Measurements from ENCODE around the gene GLIS2. TPM values are rescaled to one million over a fixed set of nuclear protein-coding genes. Genes with fewer than 3 reads are reported as not detected.
"Not testable (repeated sequence)": the region's sequence is repeated elsewhere in the genome, so short reads cannot be mapped to it uniquely, and the experiment has no call there.

The GLIS2 gene
- total RNA-seq, 1 donor from 2014 or later: 1.2 TPM

DNA sequence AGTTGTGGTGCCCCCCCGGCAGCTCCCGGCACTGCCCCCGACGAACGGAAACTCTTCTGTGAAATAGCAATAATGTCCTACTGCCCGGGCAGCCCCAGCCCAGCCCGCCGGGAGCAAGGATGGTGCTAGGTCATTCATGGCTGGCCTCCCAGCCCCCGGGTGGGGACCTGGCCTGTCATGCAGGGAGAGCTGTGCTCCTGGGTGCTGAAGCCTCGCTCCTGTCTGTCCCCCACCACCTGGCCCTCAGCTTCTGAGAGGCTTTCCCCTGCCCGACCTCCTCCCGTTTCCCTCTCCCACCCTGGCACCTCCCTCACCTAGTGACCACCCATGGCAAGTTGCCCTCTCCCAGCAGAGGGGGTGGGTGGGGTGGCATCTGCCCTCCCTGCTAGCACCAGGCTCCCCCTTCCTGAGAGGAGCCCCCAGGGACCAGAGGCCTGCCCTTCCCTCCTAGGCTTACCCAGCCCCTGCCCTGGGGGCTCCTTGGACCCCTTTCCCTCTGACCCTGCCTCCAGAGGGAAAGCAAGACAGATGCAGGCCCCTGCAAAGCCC lies 21.7 kb downstream of the GLIS2 start:
- no peak for DNase-seq

DNA sequence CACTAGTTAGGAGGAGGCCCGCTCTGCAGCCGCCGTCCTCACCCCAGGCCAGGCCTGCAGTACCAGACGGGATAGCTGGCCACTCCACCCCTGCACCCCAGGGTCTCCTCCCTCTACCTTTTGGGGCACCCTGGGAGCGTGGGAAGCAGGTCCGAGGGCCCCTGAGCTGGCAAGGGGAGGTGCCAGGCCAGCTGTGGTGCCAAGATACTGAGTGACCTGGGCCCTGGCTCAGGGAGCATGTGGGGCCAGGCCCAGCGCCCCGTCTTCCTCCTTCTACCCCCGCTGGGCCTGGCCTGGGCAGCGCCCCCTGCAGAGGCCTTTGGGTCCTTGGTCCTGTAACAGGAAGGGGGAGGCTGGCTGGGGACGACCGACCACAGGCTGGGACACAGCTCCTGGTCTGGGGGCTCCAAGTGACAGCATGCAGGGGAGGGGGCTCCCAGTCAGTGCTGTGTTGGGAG lies 22.3 kb downstream of the GLIS2 start:
- no peak for DNase-seq

DNA sequence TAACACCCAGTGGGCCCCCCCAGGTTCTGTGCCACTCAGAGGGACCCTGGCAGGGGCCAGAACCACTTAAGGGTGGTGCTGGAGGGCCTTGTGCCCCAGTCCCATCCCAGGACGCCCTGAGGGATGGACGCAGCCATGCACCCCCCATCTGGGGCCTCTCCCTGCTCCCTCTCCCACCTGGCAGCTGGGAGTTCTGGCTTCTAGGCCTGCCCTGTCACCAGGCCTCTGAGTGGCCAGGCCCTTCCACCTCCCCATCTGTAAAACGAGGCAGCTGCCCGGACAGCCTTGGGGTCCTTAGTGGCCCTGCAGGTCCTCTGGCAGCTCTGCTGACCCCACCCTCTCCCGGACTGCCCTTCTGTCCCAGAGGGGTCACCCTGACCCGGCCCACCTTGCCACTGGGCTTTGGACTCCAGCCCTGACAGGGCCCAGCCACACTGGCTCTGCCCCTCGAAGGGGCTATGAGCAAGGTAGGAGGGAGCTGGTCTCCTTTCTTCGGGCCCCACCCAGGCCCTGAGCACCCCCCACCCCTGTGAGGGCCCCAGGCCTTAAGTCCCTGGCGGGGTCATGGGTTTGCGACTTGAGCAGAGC lies 22.9 kb downstream of the GLIS2 start:
- DNase-seq: no peak

DNA sequence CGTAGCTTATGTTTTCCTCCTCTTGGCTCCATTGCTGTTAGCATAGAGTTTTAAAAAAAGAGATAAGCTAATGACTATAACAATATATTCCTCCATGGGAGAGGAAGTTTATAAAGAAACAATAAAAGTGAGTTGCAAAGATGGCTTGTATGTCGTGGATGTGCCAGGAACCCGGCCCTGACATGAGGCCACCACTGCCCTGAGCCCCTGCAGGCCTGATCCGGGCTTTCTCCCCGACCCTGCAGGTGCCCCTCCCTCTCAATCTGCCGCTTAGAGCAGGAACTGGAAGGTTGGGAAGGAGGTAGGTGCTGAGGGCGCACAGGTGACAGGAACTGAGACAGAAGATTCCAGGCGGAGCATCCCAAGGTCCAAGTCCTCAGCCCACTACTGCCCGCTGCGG lies 23.6 kb downstream of the GLIS2 start:
- DNase-seq: no peak

DNA sequence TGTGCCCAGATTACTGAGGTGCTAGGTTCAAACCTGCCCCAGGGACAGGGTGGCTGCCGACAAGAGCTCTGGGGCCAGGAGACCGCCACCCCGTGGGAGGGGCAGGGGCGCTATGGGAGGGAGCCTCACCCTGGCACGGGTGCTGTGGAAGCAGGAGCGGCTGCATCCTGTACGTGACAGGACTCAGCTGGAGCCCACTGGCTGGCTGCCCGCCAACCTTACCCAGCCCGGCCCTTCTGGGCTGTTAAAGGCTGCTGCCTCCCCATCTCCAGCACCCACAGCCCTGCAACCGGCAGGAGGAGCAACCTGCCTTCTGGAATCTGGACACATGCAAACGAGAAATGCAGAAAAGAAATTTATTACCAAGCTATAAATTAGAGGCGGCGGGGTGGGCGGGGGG lies 24.0 kb downstream of the GLIS2 start:
- DNase-seq: peak; percentile 73

DNA sequence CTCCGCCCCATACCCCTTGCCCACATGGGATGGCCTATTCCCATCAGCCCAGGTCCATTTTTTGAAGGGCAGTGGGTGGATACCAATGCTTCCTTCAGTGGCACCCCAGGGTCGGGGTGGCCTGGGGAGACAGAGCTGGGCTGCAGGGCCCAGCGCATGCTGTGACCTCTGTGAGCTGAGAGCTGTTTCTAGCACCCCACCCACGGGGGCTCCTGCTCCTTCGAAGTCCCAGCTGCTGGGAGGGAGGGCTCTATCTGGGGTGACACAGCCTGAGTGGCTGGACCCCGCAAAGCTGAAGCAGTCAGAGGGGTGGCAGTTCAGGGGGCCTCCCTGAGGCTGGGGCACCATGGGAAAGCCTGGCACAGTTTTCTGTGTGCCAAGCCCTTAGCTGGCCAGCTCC lies 24.6 kb downstream of the GLIS2 start:
- no peak for DNase-seq

DNA sequence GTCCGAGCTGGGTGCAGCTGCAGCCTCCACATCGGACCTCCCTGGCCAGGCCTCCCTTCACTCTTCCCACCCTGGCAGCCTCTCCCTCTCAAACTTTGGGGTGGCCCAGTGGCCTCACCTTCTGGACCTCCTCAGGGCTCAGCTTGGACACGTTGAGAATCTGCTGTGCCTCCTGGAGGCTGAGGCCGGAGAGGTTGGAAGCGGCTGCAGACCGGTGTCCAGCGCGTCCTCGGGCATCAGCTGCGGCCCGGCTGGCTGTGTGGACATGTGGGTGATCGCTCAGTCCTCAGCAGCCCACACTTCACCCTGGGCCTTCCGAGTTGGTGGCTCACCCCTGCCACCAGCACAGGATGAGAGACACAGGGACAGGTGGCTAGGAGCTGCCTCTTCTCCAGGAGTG lies 25.4 kb downstream of the GLIS2 start:
- DNase-seq: no peak

DNA sequence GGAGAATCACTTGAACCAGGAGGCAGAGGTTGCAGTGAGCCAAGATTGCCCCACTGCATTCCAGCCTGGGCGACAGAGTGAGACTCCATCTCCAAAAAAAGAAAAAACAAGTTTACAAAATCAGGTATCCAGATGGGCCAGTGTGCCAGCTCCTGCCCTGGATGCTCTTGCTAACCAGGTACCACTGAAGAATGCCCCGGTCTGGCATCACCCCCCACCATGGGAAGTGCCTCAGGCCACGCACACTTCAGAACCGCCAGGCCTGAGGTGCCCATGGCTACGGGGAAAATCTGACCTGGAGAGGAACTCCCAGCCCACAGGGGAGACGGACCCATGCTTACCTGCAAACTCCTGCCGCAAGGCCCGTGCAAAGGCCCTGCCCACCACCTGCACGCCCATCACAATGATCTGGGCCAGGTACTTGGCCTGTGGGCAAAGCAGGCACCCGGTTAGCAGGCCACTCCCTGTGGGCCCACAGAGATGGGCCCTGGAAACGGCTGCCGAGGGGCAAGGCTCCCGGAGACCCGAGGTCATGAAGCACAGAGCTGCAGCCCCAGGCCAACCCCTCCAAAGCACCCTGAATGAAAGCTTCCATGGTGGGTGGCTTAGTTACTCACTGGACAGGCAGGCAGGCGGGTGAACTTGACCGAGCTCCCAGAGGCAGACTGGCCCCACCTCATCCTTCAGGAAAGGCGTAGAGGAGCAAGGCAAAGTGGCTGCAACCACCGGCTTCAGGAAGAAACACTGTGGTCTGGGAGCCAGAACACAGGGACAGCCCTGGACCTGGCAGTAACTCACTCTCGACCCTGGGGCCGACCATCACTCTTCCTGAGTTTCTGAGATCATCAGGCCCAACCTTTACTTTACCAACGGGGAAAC lies 27.2 kb downstream of the GLIS2 start:
- no peak for DNase-seq

DNA sequence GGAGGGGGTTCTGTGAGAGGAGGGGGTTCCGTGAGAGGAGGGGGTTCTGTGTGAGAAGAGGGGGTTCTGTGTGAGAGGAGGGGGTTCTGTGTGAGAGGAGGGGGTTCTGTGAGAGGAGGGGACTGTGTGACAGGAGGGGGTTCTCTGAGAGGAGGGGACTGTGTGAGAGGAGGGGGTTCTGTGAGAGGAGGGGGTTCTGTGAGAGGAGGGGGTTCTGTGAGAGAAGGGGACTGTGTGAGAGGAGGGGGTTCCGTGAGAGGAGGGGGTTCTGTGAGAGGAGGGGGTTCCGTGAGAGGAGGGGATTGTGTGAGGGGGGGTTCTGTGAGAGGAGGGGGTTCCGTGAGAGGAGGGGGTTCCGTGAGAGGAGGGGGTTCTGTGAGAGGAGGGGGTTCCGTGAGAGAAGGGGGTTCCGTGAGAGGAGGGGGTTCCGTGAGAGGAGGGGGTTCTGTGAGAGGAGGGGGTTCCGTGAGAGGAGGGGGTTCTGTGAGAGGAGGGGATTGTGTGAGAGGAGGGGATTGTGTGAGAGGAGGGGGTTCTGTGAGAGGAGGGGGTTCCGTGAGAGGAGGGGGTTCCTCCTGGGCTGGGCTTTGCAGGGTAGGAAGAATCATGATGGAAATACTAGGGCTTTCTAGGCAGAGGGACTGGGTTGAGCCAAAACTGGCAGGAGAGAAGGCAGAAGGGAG lies 28.6 kb downstream of the GLIS2 start:
- DNase-seq: not testable (repeated sequence)

DNA sequence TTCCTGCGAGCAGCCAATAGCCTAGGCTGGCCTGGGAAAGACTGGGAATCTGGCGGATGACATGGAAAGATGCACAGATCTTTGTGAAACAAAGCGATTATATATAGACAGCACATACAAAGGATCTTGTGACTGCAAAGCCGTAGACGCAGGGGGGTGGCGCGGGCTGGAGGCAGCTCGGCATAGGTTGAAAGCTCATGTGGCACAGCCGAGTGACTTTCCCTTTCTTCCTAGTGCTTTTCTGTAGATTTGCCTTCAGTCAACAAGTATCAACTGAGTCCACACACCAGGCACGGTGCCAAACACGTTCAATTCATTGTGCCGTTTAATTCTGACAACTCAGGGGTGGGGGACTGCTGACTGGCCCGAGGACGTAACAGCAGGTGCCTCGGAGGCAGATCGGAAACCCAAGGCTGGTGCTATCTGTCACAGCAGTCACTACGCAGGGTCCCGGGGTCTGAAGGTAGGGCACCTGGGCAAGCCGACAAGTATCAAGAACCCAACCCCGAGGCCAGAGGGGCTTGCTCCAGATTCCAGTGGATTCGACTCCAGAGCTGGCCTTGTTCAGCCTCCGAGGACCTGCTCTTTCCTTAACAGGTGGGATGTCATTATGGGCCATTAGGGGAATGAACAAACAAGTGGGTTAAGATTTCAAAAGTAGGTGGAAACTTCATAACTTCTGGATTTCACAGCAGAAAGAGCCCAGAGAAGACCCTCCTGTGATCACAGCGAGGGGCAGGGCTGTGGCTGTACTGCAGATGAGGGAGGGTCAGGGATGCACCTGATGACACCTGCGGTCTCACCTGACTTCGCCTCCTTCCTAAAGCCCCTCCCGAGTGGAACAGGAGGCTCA lies 29.3 kb downstream of the GLIS2 start:
- DNase-seq: peak; percentile 10

DNA sequence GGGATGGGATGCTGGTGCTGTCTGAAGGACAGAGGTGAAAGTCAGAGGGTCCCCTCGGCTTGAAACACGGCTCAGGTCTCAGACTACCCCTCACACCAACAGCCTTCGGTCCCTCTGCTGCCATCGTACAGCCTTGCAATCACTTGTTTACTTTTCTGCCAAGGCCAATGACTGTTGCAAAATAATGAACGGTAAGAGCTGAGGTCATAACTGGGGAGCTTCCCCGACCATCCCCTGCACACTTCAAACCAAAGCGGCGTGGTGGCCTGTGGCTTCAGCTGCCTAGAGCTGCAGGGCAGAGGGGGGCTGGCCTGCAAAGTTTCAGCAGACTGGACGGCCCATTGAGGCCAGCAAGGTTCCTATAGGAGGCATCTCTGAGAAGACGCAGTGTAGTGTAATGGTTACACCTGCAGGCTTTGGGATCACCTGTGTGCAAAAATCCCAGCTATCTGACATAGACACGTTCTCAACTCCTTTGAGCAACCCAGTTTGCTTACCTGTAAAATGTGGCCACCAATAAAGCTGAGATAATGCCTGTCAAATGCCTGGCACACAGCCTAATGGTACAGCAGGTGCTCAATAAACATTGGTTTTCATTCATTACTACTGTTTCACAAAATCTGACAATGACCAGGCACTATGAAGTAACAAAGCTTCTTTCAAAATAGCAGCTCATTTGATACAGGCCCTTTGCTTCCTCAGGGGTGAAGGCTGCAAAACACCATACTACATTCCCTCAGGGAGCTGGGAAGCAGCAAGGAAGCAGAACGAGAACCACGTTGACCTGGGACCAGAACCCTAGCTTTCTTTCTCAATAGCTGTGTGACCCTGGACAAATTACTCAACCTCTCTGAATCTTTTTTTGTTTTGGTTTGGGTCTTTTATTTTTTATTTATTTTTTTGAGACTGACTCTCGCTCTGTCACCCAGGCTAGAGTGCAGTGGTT lies 30.2 kb downstream of the GLIS2 start:
- DNase-seq: no peak

DNA sequence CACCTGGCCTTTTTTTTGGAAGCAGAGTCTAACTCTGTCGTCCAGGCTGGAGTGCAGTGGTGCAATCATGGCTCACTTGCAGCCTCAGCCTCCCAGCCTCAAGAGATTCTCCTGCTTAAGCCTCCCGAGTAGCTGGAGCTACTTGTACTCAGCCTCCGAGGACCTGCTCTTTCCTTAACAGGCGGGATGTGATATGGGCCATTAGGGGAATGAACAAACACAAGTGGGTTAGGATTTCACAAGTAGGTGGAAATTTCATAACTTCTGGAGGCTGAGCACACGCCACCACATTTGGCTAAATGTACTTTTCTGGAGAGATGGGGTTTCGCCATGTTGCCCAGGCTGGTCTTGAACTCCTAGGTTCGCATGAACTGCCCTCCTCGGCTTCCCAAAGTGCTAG lies 31.1 kb downstream of the GLIS2 start:
- no peak for DNase-seq

DNA sequence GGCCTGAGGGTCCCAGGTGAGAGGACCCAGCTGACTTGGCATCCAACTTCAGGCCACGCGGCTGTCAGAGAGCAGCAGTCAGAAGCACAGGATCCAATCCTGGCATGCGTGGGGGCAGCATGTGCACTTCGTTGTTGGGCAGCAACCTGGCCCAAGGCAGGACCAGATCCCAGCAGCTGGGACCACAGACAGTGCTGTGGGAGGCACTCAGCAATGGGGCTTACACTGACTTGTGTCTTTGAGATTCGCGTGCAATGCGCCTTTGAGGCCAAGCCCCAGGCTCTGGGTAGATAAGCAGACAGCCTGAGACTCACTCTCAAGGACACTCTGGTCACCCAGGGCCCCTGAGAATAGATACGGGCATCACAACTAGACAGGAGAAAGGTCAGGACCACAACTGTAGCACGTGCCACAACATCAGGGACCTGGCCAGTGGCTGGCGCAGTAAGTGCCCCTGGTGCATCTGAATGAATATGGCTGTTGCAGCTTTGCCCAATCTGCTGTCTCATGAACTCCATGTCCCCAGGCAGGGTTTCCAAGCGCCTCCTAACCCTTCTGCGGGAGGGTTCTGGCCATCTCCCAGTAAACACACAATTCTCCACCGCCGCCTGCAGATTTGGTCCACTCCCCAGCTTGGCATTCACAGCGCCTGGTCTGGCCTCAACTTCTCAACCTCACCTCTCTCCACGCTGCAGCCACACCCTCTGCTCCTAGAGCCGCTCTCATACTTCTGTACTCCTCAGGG lies 32.1 kb downstream of the GLIS2 start:
- DNase-seq: no peak

DNA sequence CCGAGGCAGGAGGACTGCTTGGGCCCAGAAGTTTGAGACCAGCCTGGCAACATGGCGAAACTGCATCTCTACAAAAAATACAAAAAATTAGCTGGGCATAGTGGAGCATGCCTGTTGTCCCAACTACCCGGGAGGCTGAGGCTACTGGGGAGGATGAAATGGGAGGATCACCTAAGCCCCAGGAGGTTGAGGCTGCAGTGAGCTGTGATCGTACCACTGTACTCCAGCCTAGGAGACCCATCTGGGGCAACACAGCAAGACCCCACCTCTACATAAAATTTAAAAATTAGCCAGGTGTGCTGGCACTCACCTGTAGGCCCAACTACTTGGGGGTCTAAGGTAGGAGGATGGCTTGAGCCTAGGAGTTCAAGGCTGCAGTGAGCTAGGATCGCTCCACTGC lies 33.5 kb downstream of the GLIS2 start:
- no peak for DNase-seq

DNA sequence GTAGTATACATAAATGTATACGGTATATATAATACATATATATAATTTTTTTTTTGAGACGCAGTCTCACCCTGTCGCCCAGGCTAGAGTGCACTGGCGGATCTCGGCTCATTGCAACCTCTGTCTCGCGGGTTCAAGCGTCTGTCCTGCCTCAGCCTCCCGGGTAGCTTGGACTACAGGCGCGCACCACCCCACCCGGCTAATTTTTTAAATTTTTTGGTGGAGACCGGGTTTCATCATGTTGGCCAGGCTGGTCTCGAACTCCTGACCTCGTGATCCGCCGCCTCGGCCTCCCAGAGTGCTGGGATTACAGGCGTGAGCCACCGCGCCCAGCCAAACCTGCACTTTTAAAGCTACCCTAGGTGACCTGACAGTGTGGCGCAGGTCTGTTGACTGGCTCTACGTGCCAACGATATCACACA lies 34.5 kb downstream of the GLIS2 start:
- DNase-seq: no peak

DNA sequence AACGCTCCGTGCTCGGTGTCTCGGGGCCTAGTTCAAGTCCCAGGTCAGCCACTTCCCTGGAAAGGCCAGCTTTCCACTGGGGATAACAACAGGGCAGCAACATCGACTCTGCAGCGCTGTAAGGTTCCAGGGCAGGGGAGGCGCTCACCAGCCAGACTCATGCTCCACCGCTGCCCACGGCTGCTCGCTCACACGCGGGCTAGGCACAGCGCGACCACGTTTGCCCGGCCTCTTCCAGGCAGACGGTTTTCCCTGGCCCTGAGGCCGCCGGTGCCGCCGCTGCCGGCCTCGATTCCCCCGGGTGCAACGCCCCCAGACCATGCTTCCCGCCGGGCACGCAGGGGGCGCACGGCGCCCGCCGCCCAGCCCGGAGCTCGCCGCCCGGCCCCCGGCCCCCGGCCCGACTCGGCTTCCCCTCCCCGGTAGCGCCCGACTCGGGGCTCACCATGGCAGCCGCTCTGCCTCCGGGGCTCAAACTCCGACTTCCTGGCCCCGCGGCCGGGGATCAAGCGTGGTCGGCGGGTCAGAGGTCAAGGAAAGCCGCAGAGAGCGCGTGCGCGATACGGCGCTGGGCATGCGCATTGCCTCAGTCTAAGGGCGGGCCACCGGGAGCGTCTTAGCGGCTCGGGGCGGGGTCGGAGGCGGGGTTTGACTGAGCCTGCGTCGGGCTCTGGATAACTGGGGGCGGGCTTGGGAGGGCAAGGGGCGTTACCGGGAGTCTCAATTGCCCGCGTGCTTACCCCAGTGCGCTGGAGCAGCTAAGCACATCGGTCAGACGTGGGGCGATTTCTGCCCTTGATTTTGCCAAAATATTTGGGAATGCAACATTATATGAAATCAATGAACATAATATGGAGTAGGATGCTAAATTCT lies 35.2 kb downstream of the GLIS2 start, which contains the start of gene PAM16:
Gene PAM16 (minus strand): TSS at position 535 of the 873 bp plus-strand sequence. CDS start 87 bp downstream, at position 448.
- peak; percentile 95 for DNase-seq

DNA sequence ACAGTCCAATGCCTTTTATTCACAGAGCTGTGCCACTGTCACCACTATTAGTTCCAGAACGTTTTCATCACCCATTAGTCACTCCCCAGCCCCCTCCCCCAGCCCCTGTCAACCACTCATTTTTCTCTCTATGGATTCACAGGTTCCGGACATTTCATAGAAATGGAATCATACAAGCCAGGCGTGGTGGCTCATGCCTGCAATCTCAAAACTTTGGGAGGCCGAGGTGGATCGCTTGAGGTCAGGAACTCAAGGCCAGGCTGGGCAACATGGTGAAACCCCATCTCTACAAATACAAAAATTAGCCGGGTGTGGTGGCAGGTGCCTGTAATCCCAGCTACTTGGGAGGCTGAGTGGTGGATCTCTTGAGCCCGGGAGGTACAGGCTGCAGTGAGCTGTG lies 36.0 kb downstream of the GLIS2 start:
- DNase-seq: no peak

DNA sequence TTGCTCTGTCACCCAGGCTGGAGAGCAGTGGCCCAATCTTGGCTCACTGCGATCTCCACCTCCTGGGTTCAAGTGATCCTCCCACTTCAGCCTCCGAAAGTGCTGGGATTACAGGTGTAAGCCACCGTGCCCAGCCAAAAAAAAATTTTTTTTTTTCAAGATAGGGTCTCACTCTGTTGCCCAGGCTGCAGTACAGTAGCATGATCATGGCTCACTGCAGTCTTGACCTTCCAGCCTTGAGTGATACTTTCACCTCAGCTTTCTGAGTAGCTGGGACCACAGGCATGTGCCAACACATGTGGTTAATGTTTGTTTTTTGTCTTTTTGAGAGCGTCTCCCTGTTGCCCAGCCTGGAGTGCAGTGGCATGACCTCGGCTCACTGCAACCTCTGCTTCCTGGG lies 37.0 kb downstream of the GLIS2 start:
- no peak for DNase-seq

DNA sequence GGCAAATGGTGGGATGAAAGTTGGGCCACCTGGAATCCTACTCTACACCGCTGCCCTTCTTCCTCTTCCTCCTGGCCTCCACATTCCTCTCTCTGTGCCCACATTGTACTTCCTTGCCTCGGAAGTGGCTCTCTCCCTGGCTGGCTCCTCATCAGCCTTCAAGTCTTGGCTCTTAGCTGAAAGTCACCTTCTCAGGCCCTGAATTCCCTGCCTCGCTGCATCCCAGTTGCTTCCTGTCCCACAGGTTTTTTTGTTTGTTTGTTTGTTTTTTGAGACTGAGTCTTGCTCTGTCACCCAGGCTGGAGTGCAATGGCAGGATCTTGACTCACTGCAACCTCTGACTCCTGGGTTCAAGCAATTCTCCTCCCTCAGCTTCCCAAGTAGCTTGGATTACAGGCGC lies 37.8 kb downstream of the GLIS2 start:
- no peak for DNase-seq

All from dermis blood vessel endothelial cell (primary cell).